Measurements from ENCODE around the gene LMBR1.

The LMBR1 gene

DNA sequence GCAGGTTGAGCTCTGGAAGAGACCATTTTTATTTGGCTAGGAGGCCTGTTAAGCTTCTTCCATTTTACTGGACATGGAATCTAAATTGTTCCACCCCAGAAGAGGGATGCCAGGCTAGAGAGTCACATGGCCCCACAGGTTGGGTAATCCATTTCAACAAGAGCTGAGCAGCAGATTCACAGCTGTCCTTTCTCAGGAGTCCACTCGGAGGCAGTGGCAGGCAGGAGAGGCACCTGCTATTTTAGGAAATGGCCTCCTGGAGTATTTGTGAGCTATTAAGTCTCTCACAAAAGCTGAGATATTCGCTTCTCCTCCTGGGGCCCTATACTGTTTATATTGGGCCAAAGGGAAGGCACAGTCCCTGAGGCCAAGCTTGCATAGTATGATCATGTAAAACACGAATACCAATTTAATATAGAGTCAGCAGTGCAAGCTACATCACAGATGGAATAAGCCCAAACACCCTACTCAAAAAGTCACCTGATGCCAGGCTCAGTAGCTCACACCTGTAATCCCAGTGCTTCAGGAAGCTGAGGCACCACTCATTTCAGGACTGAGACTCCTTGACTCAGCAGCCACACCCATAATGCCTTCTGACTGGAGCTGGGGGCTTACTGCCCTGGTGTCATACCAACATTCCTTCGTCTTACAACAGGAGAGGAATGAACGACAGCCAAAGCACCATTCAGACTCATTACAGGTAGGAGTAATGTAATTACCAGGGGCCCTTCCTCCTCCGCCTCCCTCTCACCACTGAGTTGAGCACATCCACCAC is 124.1 kb downstream of the LMBR1 start:
- FAIRE-seq (peak; percentile 20), DNase-seq (ENCODE audit: insufficient read length, low spot score) (no peak)
- no peak for TF ChIP-seq TAF1 (IDR thresholded peaks at IDR 0.05; ENCODE audit: low read depth, low read length)
- TF ChIP-seq POLR2AphosphoS5 (IDR thresholded peaks at IDR 0.05; ENCODE audit: low read depth, low read length), result no peak
- TF ChIP-seq POLR2A (IDR thresholded peaks at IDR 0.05; ENCODE audit: low read depth, low read length), result no peak
- TF ChIP-seq POU2F2 (IDR thresholded peaks at IDR 0.05; ENCODE audit: low read depth, low read length), result no peak
- no peak for TF ChIP-seq PAX5 (IDR thresholded peaks at IDR 0.05; ENCODE audit: insufficient read depth, low read length, severe bottlenecking)

DNA sequence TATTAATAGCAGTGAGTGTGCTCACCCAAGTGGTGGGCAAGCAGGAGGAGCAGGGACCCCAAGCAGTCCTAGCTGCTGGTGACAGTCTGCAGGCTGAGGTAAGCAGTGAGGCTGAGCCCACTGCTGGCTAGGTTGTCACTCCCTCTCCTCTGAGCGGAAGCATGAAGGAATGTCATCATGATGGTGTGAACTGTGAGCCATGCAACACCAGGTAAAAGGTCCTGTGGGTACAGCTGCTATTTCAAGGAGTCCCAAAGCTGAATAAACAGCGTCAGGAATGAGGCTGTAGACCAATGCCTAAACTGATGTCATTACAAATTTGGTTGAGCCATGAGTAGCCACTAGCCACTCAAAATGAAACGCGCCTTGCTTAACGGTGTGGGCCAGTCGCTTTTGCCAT is 126.3 kb downstream of the LMBR1 start:
- TF ChIP-seq POLR2A (IDR thresholded peaks at IDR 0.05; ENCODE audit: low read depth, low read length) (no peak), TAF1 (IDR thresholded peaks at IDR 0.05; ENCODE audit: low read depth, low read length) (no peak), POLR2AphosphoS5 (IDR thresholded peaks at IDR 0.05; ENCODE audit: low read depth, low read length) (no peak), PAX5 (IDR thresholded peaks at IDR 0.05; ENCODE audit: insufficient read depth, low read length, severe bottlenecking) (no peak), SPI1 (IDR thresholded peaks at IDR 0.05; ENCODE audit: low read depth, low read length) (no peak), POU2F2 (IDR thresholded peaks at IDR 0.05; ENCODE audit: low read depth, low read length) (no peak)
- FAIRE-seq, result no peak
- no peak for DNase-seq (ENCODE audit: insufficient read length, low spot score)

- no peak for FAIRE-seq
- TF ChIP-seq TAF1 (IDR thresholded peaks at IDR 0.05; ENCODE audit: low read depth, low read length) (no peak), PAX5 (IDR thresholded peaks at IDR 0.05; ENCODE audit: insufficient read depth, low read length, severe bottlenecking) (no peak), POU2F2 (IDR thresholded peaks at IDR 0.05; ENCODE audit: low read depth, low read length) (no peak), POLR2A (IDR thresholded peaks at IDR 0.05; ENCODE audit: low read depth, low read length) (no peak), SPI1 (IDR thresholded peaks at IDR 0.05; ENCODE audit: low read depth, low read length) (no peak), POLR2AphosphoS5 (IDR thresholded peaks at IDR 0.05; ENCODE audit: low read depth, low read length) (no peak)
- DNase-seq (ENCODE audit: insufficient read length, low spot score), result no peak
Measured at GRCh38 chr7:156765901-156766656, 126.9 kb downstream of the LMBR1 start.

GRCh38 chr7:156764766-156765165 is 128.2 kb downstream of the LMBR1 start:
- DNase-seq (ENCODE audit: insufficient read length, low spot score), result no peak
- peak; percentile 54 for TF ChIP-seq SPI1 (IDR thresholded peaks at IDR 0.05; ENCODE audit: low read depth, low read length)
- TF ChIP-seq POU2F2 (IDR thresholded peaks at IDR 0.05; ENCODE audit: low read depth, low read length), result no peak
- TF ChIP-seq POLR2A (IDR thresholded peaks at IDR 0.05; ENCODE audit: low read depth, low read length), result no peak
- FAIRE-seq, result no peak

DNA sequence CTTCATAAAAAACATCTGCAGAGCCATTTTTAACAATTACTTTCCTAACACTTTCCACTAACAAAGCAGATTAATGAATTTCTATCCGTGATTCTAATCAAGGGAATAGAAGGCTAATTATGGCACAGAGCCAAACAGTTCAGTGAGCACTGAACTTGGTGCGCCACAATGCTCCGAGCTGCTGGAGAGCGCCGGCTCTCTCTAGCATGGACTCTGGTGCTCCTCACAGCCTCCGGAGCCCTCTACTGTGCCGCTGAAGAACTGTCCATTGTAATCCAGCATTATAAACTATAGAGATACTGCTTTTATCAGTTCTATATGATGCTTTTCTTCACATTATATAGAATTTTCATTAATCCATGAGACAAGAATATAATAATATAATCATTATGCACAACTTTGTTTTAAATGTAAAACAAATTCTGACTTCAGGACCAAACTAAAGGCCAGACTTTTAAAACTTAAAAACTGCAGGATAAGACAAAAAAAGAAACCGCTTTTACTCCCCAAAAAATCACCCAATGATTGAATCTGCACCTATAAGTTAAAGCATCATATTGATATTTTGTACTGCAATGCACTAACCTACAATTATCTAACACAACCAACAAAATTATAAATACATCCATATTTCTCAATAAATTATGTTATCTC is 128.8 kb downstream of the LMBR1 start:
- FAIRE-seq (no peak), DNase-seq (ENCODE audit: insufficient read length, low spot score) (no peak)
- TF ChIP-seq PAX5 (IDR thresholded peaks at IDR 0.05; ENCODE audit: insufficient read depth, low read length, severe bottlenecking), result no peak
- no peak for TF ChIP-seq POU2F2 (IDR thresholded peaks at IDR 0.05; ENCODE audit: low read depth, low read length)
- TF ChIP-seq POLR2AphosphoS5 (IDR thresholded peaks at IDR 0.05; ENCODE audit: low read depth, low read length), result no peak
- no peak for TF ChIP-seq POLR2A (IDR thresholded peaks at IDR 0.05; ENCODE audit: low read depth, low read length)
- no peak for TF ChIP-seq TAF1 (IDR thresholded peaks at IDR 0.05; ENCODE audit: low read depth, low read length)

DNA sequence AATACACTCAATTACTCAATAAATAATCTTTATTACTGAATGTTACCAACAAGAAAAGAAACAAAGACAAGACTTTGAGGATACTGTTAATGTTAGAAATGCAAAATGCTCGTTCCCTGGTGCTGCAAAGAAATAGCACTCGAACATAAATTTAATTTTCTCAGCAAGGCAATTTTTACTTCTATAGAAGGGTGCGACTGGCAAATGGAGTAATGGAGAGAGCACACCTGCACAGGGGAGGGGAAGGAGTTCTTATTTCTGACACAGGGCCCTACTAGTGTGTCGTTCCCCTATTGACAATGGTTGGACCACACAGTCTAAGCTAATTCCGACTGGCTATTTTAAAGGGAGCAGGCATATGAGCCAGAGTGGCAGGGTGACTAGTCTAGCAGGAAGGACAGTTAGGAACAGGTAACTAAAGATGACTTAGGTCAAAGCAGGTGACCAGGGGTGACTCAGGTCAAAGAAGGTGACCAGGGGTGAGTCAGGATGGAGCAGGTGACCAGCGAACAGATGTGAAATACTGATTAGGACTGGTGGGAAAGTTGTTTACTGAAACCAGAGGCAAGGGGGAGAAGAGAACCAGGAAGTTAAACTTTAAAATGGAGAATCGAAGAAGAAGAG is 133.3 kb downstream of the LMBR1 start:
- DNase-seq (ENCODE audit: insufficient read length, low spot score) (no peak), FAIRE-seq (no peak)
- TF ChIP-seq POLR2AphosphoS5 (IDR thresholded peaks at IDR 0.05; ENCODE audit: low read depth, low read length) (no peak), POU2F2 (IDR thresholded peaks at IDR 0.05; ENCODE audit: low read depth, low read length) (no peak), POLR2A (IDR thresholded peaks at IDR 0.05; ENCODE audit: low read depth, low read length) (no peak), SPI1 (IDR thresholded peaks at IDR 0.05; ENCODE audit: low read depth, low read length) (no peak), PAX5 (IDR thresholded peaks at IDR 0.05; ENCODE audit: insufficient read depth, low read length, severe bottlenecking) (no peak), TAF1 (IDR thresholded peaks at IDR 0.05; ENCODE audit: low read depth, low read length) (no peak)

DNA sequence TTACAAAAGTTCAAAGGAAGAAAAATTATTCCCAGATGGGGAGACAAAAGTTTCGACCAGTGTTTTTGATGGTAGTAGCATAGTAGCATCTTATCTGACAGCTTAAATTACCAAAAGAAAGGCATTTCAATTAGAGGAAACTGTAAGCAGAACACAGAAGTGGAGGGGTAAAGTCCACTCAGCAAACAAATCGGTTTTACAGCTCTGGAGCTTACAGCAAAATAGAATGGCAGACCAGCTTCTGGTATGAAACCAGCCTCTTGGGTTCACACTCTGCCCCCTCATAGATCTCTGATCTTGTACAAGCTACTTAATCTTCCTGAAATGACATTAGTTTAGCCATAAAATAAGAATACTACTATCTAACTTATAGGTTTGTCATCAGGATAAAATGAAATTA is 133.8 kb downstream of the LMBR1 start:
- no peak for DNase-seq (ENCODE audit: insufficient read length, low spot score)
- no peak for FAIRE-seq
- TF ChIP-seq SPI1 (IDR thresholded peaks at IDR 0.05; ENCODE audit: low read depth, low read length) (no peak), POLR2A (IDR thresholded peaks at IDR 0.05; ENCODE audit: low read depth, low read length) (no peak), PAX5 (IDR thresholded peaks at IDR 0.05; ENCODE audit: insufficient read depth, low read length, severe bottlenecking) (no peak), POLR2AphosphoS5 (IDR thresholded peaks at IDR 0.05; ENCODE audit: low read depth, low read length) (no peak), POU2F2 (IDR thresholded peaks at IDR 0.05; ENCODE audit: low read depth, low read length) (no peak), TAF1 (IDR thresholded peaks at IDR 0.05; ENCODE audit: low read depth, low read length) (no peak)

DNA sequence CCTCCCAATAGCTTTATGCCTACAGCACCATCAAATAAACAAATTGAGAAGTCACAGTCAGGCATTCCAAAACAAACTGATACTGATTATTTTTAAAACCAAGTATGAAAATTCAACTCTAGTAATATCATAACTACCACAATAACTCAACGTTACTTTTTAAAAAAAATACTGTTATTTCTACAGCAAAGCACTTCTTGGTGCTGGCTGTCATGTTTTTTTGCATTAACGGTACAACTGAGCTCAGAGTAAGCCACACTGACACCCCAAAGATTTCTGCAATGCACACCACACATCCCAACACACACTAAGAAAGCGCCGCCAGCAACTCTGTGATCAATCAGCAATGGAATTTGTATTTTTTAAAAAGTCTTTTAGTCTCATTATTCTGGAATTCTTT is 138.8 kb downstream of the LMBR1 start:
- TF ChIP-seq TAF1 (IDR thresholded peaks at IDR 0.05; ENCODE audit: low read depth, low read length), result no peak
- TF ChIP-seq POU2F2 (IDR thresholded peaks at IDR 0.05; ENCODE audit: low read depth, low read length), result no peak
- TF ChIP-seq SPI1 (IDR thresholded peaks at IDR 0.05; ENCODE audit: low read depth, low read length), result no peak
- no peak for TF ChIP-seq POLR2A (IDR thresholded peaks at IDR 0.05; ENCODE audit: low read depth, low read length)
- TF ChIP-seq PAX5 (IDR thresholded peaks at IDR 0.05; ENCODE audit: insufficient read depth, low read length, severe bottlenecking), result no peak
- no peak for TF ChIP-seq POLR2AphosphoS5 (IDR thresholded peaks at IDR 0.05; ENCODE audit: low read depth, low read length)
- FAIRE-seq (no peak), DNase-seq (ENCODE audit: insufficient read length, low spot score) (no peak)

- no peak for DNase-seq (ENCODE audit: insufficient read length, low spot score)
- TF ChIP-seq PAX5 (IDR thresholded peaks at IDR 0.05; ENCODE audit: insufficient read depth, low read length, severe bottlenecking) (no peak), TAF1 (IDR thresholded peaks at IDR 0.05; ENCODE audit: low read depth, low read length) (no peak), POLR2AphosphoS5 (IDR thresholded peaks at IDR 0.05; ENCODE audit: low read depth, low read length) (no peak), POU2F2 (IDR thresholded peaks at IDR 0.05; ENCODE audit: low read depth, low read length) (no peak), SPI1 (IDR thresholded peaks at IDR 0.05; ENCODE audit: low read depth, low read length) (no peak)
- no peak for FAIRE-seq
Measured at GRCh38 chr7:156753630-156754029, 139.4 kb downstream of the LMBR1 start.

All from GM12891 (cell line).